Loucy (cell line): ENCODE data around the gene KCNJ6.
"Not testable (repeated sequence)": the region's sequence is repeated elsewhere in the genome, so short reads cannot be mapped to it uniquely, and the experiment has no call there.

Experiments used
- H2AFZ ChIP-seq: fragments of 200-600 bp; sonication (generic); 2 replicates; pipeline ENCODE4 v1.6.0; 2016; ENCODE audit warnings: antibody characterized with exemption, mild to moderate bottlenecking, low read length, moderate library complexity
- H3F3A ChIP-seq: fragments of 200-600 bp; 2 replicates; pipeline ENCODE4 v1.6.0; 2016; ENCODE audit warnings: antibody characterized with exemption, low read depth, mild to moderate bottlenecking
- H3K27me3 ChIP-seq: fragments of 200-600 bp; sonication (generic); 2 replicates; pipeline ENCODE4 v1.6.1; 2014; ENCODE audit warnings: low read length, mild to moderate bottlenecking; ENCODE audit not compliant: insufficient read depth, poor library complexity, severe bottlenecking
- H3K36me3 ChIP-seq: fragments of 200-600 bp; sonication (generic); 2 replicates; pipeline ENCODE4 v1.6.1; 2016; ENCODE audit warnings: low read length; ENCODE audit not compliant: insufficient read depth
- H3K4me1 ChIP-seq: fragments of 200-600 bp; sonication (generic); 2 replicates; pipeline ENCODE4 v1.5.1; 2014; ENCODE audit warnings: low read length, mild to moderate bottlenecking; ENCODE audit not compliant: insufficient read depth, poor library complexity, severe bottlenecking
- H3K4me2 ChIP-seq: fragments of 200-600 bp; sonication (generic); 2 replicates; pipeline ENCODE4 v1.6.0; 2014; ENCODE audit warnings: antibody characterized with exemption, low read length, low read depth, mild to moderate bottlenecking; ENCODE audit not compliant: poor library complexity, severe bottlenecking
- H3K4me3 ChIP-seq: fragments of 200-600 bp; sonication (generic); 2 replicates; pipeline ENCODE4 v1.5.1; 2014; ENCODE audit warnings: low read length, mild to moderate bottlenecking, mixed read lengths; ENCODE audit not compliant: poor library complexity, severe bottlenecking
- H3K79me2 ChIP-seq: fragments of 200-600 bp; sonication (generic); 2 replicates; pipeline ENCODE4 v1.6.1; 2014; ENCODE audit warnings: low read length; ENCODE audit not compliant: insufficient read depth
- H3K9ac ChIP-seq: fragments of 200-600 bp; sonication (generic); 2 replicates; pipeline ENCODE4 v1.6.0; 2014; ENCODE audit warnings: mild to moderate bottlenecking, low read depth, low read length, moderate library complexity; ENCODE audit not compliant: poor library complexity, severe bottlenecking
- H3K9me2 ChIP-seq: fragments of 200-600 bp; sonication (generic); replicated peaks from 2 replicates; pipeline ENCODE4 v1.6.1; 2016; ENCODE audit warnings: low read depth, low read length, mixed read lengths
- H3K9me3 ChIP-seq: fragments of 200-600 bp; sonication (generic); 2 replicates; pipeline ENCODE4 v1.6.1; 2014; ENCODE audit warnings: mild to moderate bottlenecking, antibody characterized with exemption, low read length, low read depth; ENCODE audit not compliant: insufficient read depth
- H4K20me1 ChIP-seq: fragments of 200-600 bp; sonication (generic); 2 replicates; pipeline ENCODE4 v1.6.0; 2014; ENCODE audit warnings: antibody characterized with exemption, low read length, mild to moderate bottlenecking; ENCODE audit not compliant: insufficient read depth, poor library complexity, severe bottlenecking
- EZH2phosphoT487 ChIP-seq: fragments of 200-600 bp; IDR thresholded peaks from 2 replicates; pipeline ENCODE4 v1.6.1; 2018; ENCODE audit warnings: antibody characterized with exemption, mild to moderate bottlenecking, moderate library complexity, borderline replicate concordance
- TF ChIP-seq, protein P1 (sequence below): fragments of 200-600 bp; sonication (generic); conservative IDR thresholded peaks from 2 replicates; pipeline ENCODE4 v1.5.1; 2014; ENCODE audit warnings: mild to moderate bottlenecking, antibody characterized with exemption, low read length

The KCNJ6 gene

DNA sequence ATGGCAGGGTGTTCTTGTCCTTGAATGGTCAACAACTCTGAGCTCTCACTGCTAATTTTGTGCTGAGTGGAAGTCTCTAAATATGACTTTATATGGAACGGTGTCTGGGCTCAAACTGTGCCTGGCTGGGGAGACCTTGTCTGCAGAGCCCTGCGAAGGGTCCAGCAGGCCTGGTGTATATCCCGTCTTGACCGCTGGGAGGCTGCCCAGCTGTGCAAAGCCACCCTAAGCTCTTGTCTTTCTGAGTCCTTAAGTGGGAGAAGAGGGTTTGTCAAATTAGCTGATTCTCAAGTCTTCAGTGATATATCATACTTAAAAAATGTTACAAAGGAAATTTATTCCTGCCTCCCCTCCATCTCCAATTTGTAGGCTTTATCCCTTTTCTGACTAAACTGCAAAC, 198.7 kb downstream of the KCNJ6 start:
- no peaks in the 10 kb centered on the region for H3F3A ChIP-seq
- no peak overlapping the region for H3K9ac ChIP-seq
- no peaks in the 10 kb centered on the region for H3K9me3 ChIP-seq
- TF ChIP-seq, protein P1, sequence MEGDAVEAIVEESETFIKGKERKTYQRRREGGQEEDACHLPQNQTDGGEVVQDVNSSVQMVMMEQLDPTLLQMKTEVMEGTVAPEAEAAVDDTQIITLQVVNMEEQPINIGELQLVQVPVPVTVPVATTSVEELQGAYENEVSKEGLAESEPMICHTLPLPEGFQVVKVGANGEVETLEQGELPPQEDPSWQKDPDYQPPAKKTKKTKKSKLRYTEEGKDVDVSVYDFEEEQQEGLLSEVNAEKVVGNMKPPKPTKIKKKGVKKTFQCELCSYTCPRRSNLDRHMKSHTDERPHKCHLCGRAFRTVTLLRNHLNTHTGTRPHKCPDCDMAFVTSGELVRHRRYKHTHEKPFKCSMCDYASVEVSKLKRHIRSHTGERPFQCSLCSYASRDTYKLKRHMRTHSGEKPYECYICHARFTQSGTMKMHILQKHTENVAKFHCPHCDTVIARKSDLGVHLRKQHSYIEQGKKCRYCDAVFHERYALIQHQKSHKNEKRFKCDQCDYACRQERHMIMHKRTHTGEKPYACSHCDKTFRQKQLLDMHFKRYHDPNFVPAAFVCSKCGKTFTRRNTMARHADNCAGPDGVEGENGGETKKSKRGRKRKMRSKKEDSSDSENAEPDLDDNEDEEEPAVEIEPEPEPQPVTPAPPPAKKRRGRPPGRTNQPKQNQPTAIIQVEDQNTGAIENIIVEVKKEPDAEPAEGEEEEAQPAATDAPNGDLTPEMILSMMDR, result no peak
- TF ChIP-seq EZH2phosphoT487, result no peak
- H3K4me3 ChIP-seq, result no peak overlapping the region
- no peaks in the 10 kb centered on the region for H3K36me3 ChIP-seq
- H3K27me3 ChIP-seq, result no peaks in the 10 kb centered on the region
- H2AFZ ChIP-seq, result no peak overlapping the region
- H3K9me2 ChIP-seq, result no peaks in the 10 kb centered on the region
- no peaks in the 10 kb centered on the region for H3K79me2 ChIP-seq
- no peaks in the 10 kb centered on the region for H4K20me1 ChIP-seq
- no peaks in the 10 kb centered on the region for H3K4me1 ChIP-seq
- no peak overlapping the region for H3K4me2 ChIP-seq

DNA sequence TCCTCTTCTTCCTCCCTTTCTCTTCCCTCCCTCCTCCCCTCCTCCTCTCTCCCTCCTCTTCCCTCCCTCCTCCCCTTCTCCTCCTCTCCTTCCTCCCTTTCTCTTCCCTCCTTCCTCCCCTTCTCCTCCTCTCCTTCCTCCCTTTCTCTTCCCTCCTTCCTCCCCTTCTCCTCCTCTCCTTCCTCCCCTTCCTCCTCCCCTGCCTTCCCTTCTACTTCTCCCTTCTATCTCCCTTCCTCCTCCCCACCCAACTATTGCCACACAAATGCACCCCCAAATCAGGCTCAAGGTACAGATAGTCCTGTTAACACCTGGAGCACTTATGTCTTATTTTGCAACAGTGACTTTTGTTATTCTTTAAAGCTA, 203.7 kb downstream of the KCNJ6 start:
- H3K4me3 ChIP-seq, H3F3A ChIP-seq, H4K20me1 ChIP-seq, H3K9me2 ChIP-seq, H3K4me1 ChIP-seq, H2AFZ ChIP-seq, H3K4me2 ChIP-seq, H3K27me3 ChIP-seq, H3K9me3 ChIP-seq, H3K9ac ChIP-seq, H3K36me3 ChIP-seq, H3K79me2 ChIP-seq: not testable (repeated sequence)

DNA sequence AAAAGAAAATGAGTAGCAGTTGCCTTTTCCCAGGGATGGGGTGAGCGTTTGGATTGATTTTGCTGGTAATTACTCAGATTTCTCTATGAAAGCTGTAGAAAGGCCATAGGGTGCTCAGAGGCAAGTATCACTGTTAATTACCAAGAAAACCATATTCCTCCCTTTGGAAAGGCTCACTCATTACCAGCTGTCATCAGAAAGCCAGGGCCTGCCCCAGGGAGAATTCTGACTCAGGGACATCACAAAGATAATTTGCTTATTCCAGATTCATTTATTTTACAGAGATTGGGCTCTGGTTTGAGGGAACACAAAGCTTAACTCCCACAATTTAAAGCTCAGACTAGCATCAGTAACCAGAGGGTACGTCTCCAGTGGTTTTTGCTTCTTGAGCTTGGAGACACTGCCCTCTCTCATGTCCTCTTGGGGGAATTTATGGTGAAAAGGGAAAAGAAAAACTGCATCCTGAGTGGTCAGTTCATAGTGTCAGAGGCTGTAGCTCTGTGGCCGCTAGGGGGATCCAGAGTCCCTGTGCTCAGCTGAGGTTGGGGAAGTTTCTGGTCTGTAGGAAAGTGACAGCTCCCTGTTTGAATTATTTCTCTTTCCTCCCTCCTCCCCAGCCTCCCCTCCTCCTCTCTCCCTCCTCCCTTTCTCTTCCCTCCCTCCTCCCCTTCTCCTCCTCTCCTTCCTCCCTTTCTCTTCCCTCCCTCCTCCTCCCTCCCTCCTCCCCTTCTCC, 204.3 kb downstream of the KCNJ6 start:
- H3K9ac ChIP-seq, result no peak overlapping the region
- H2AFZ ChIP-seq, result no peak overlapping the region
- H3F3A ChIP-seq, result no peaks in the 10 kb centered on the region

More for the DNA sequence above, 204.3 kb downstream of the KCNJ6 start:
- Histone ChIP-seq H3K9me3 (no peaks in the 10 kb centered on the region), H3K4me1 (no peaks in the 10 kb centered on the region), H4K20me1 (no peaks in the 10 kb centered on the region), H3K27me3 (no peaks in the 10 kb centered on the region), H3K9me2 (no peaks in the 10 kb centered on the region), H3K4me3 (no peak overlapping the region), H3K36me3 (no peaks in the 10 kb centered on the region), H3K4me2 (no peak overlapping the region), H3K79me2 (no peaks in the 10 kb centered on the region)
- TF ChIP-seq, protein P1, result peak; percentile 89
- no peak for TF ChIP-seq EZH2phosphoT487
